ENCODE results near the gene TRMU.

TRMU gene

GRCh38 chr22:46336119-46337078 is 885 bp downstream of the TRMU start:
- Histone ChIP-seq H3K27ac (peak overlapping the region; percentile 82), H3K36me3 (replicated peaks) (peaks cover 24% of the 10 kb centered on the region), H3K4me3 (ENCODE audit: low read depth, low read length) (peak overlapping the region; percentile 96), H3K27me3 (replicated peaks) (no peaks in the 10 kb centered on the region)
- no peak for TF ChIP-seq CTCF (IDR thresholded peaks at IDR 0.05; ENCODE audit: low read depth, low read length, missing control alignments)
- no peak for DNase-seq
- in situ Hi-C loops (cut with HindIII; ENCODE audit: low pct_ligation_motif_present, low sequenced_read_pairs) = loop anchor here (25.0 kb wide), 1 partner anchor 151 kb away; no protein-coding TSS in a partner anchor

- peaks cover 27% of the 10 kb centered on the region for H3K36me3 ChIP-seq (replicated peaks)
- H3K27me3 ChIP-seq (replicated peaks) = no peaks in the 10 kb centered on the region
- TF ChIP-seq CTCF (IDR thresholded peaks at IDR 0.05; ENCODE audit: low read depth, low read length, missing control alignments) = no peak
- DNase-seq = no peak
- no peak overlapping the region for H3K27ac ChIP-seq
- no peak overlapping the region for H3K4me3 ChIP-seq (ENCODE audit: low read depth, low read length)
- in situ Hi-C loops (cut with HindIII; ENCODE audit: low pct_ligation_motif_present, low sequenced_read_pairs) = loop anchor here (25.0 kb wide), 1 partner anchor 149 kb away; no protein-coding TSS in a partner anchor
Observed at GRCh38 chr22:46337870-46338269, 2.4 kb downstream of the TRMU start.

GRCh38 chr22:46338636-46339035 is 3.1 kb downstream of the TRMU start:
- no peak overlapping the region for H3K27ac ChIP-seq
- TF ChIP-seq CTCF (IDR thresholded peaks at IDR 0.05; ENCODE audit: low read depth, low read length, missing control alignments) = no peak
- no peak for DNase-seq
- peaks cover 32% of the 10 kb centered on the region for H3K36me3 ChIP-seq (replicated peaks)
- H3K4me3 ChIP-seq (ENCODE audit: low read depth, low read length) = no peak overlapping the region
- no peaks in the 10 kb centered on the region for H3K27me3 ChIP-seq (replicated peaks)
- in situ Hi-C loops (cut with HindIII; ENCODE audit: low pct_ligation_motif_present, low sequenced_read_pairs) = loop anchor here (25.0 kb wide), 1 partner anchor 149 kb away; no protein-coding TSS in a partner anchor

- no peaks in the 10 kb centered on the region for H3K27me3 ChIP-seq (replicated peaks)
- no peak for DNase-seq
- H3K27ac ChIP-seq = no peak overlapping the region
- H3K36me3 ChIP-seq (replicated peaks) = peaks cover 41% of the 10 kb centered on the region
- in situ Hi-C loops (cut with HindIII; ENCODE audit: low pct_ligation_motif_present, low sequenced_read_pairs) = loop anchor here (25.0 kb wide), 1 partner anchor 147 kb away; no protein-coding TSS in a partner anchor
- TF ChIP-seq CTCF (IDR thresholded peaks at IDR 0.05; ENCODE audit: low read depth, low read length, missing control alignments) = no peak
- no peak overlapping the region for H3K4me3 ChIP-seq (ENCODE audit: low read depth, low read length)
Observed at GRCh38 chr22:46339956-46340355, 4.4 kb downstream of the TRMU start.

GRCh38 chr22:46340676-46341075 is 5.2 kb downstream of the TRMU start:
- in situ Hi-C loops (cut with HindIII; ENCODE audit: low pct_ligation_motif_present, low sequenced_read_pairs) = loop anchor here (25.0 kb wide), 1 partner anchor 147 kb away; no protein-coding TSS in a partner anchor

More at GRCh38 chr22:46340676-46341075, 5.2 kb downstream of the TRMU start:
- no peak overlapping the region for H3K4me3 ChIP-seq (ENCODE audit: low read depth, low read length)
- DNase-seq = no peak
- H3K27me3 ChIP-seq (replicated peaks) = no peaks in the 10 kb centered on the region
- H3K27ac ChIP-seq = no peak overlapping the region
- TF ChIP-seq CTCF (IDR thresholded peaks at IDR 0.05; ENCODE audit: low read depth, low read length, missing control alignments) = no peak
- peaks cover 41% of the 10 kb centered on the region for H3K36me3 ChIP-seq (replicated peaks)

Data from brain microvascular endothelial cell (primary cell).